ENCODE results near the gene UQCC3. TPM values are rescaled to one million over a fixed set of nuclear protein-coding genes. Genes with fewer than 3 reads are reported as not detected.

UQCC3 gene
- total and polyA plus RNA-seq, 2 of the 13 experiments (the other 11 are each of a cell fraction or from before 2014, with no cell fraction given): 7.7 to 16.0 TPM

DNA sequence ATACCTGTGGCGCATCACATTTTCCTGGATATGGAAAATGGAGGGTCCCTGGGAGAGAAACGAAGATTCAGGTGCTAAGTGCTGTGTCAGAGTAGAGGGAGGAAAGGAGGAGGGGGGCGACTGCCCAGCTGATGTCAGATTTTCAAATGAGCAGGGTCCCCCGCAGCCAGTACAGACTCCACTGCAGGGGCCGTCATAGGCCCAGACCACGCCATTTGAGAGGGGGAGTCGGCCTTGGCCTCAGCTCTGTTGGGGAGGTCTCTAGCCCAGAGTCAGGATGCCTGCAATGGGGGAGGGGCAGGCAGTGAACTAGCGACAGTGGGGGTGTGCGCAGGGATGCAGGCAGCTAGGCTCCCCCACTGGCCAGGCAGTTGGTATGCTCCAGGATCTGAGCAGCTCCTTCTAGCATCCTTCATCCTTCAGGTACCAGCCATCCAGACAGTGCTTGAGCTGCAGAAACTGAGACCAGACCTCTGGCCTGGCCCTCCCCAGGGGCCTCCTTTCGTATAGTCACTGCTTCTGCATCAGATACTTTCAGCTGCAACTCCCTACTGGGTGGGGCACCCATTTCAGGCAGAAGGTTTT is 35.9 kb downstream of the UQCC3 start, which contains the start of the genes BSCL2 and GNG3 (continued):
- TF ChIP-seq ZFP62 (CRISPR knock-in tag; IDR thresholded peaks at IDR 0.05): no peak
- TF ChIP-seq, protein P1, sequence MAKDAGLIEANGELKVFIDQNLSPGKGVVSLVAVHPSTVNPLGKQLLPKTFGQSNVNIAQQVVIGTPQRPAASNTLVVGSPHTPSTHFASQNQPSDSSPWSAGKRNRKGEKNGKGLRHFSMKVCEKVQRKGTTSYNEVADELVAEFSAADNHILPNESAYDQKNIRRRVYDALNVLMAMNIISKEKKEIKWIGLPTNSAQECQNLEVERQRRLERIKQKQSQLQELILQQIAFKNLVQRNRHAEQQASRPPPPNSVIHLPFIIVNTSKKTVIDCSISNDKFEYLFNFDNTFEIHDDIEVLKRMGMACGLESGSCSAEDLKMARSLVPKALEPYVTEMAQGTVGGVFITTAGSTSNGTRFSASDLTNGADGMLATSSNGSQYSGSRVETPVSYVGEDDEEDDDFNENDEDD (CRISPR knock-in tag; IDR thresholded peaks at IDR 0.05; ENCODE audit: borderline replicate concordance): no peak
- TF ChIP-seq FOXA3 (CRISPR knock-in tag; IDR thresholded peaks at IDR 0.05): no peak
- TF ChIP-seq ZNF891 (CRISPR knock-in tag; IDR thresholded peaks at IDR 0.05): no peak

DNA sequence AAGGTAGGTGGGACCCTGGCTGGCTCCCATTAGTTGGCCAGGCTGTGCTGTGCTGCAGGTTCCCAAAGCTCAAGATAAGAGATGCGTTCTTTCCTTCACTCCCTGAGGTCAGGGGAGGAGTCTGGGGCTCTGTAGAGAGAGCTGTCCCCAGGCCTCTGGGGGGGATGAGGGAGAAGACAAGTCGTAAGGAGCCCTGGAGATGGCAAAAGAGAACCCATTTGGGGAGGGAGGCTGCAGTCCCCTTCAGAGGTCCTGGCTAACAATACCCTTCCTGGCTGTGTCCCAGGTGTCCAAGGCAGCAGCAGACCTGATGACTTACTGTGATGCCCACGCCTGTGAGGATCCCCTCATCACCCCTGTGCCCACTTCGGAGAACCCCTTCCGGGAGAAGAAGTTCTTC is 36.9 kb downstream of the UQCC3 start:
- H3K4me2 ChIP-seq (ENCODE audit: low read depth, low read length): no peak overlapping the region
- no peak overlapping the region for H2AFZ ChIP-seq (ENCODE audit: low read length)
- WGBS (ENCODE audit: low lambda C conversion rate): 90% methylated on average over 5 of the region's 5 CpGs
- no peak for TF ChIP-seq HOXA9 (CRISPR knock-in tag; IDR thresholded peaks at IDR 0.05; ENCODE audit: borderline replicate concordance)
- no peak for TF ChIP-seq THAP11 (CRISPR knock-in tag; IDR thresholded peaks at IDR 0.05)
- no peak for TF ChIP-seq BHLHE40 (IDR thresholded peaks at IDR 0.05; ENCODE audit: low read length)
- TF ChIP-seq ZNF232 (CRISPR knock-in tag; IDR thresholded peaks at IDR 0.05; ENCODE audit: borderline replicate concordance): no peak
- no peak for TF ChIP-seq SP140L (CRISPR knock-in tag; IDR thresholded peaks at IDR 0.05; ENCODE audit: borderline replicate concordance)
- no peak for TF ChIP-seq SKI (IDR thresholded peaks at IDR 0.05; ENCODE audit: partially characterized antibody)
- no peak for TF ChIP-seq ATF3 (CRISPR knock-in tag; IDR thresholded peaks at IDR 0.05)
- no peak for TF ChIP-seq MBD4 (IDR thresholded peaks at IDR 0.05; ENCODE audit: borderline replicate concordance, low read length)
- no peak for TF ChIP-seq ZEB1 (IDR thresholded peaks at IDR 0.05; ENCODE audit: insufficient replicate concordance, low read depth)
- no peak for TF ChIP-seq MAFG (CRISPR knock-in tag; IDR thresholded peaks at IDR 0.05)
- no peak for FAIRE-seq
- in situ Hi-C loops (cut with HindIII; ENCODE audit: extremely low pct_ligation_motif_present, low pct_unique_long_range_greater_than_20kb) (loop anchor here (10.0 kb wide), 1 partner anchor 314 kb away; no protein-coding TSS in a partner anchor), intact Hi-C loops (cut with micrococcal nuclease; ENCODE audit: unreplicated experiment) (no loop called here)
- H3K4me1 ChIP-seq (ENCODE audit: insufficient read depth, low read length): peaks cover 18% of the 10 kb centered on the region
- H3K27ac ChIP-seq (ENCODE audit: extremely low read length, insufficient read depth, low read length): no peak overlapping the region
- H3K79me2 ChIP-seq (ENCODE audit: insufficient read depth, low read length): no peaks in the 10 kb centered on the region
- H3K27me3 ChIP-seq (ENCODE audit: control insufficient read depth in 1 of 2, insufficient read depth in 2 of 2, low read length in 2 of 2): no peaks in the 10 kb centered on the region
- no TSS peak for BruUV-seq (replicated peaks)
- no peak for DNase-seq (ENCODE audit: low spot score)
- no peak overlapping the region for H3K4me3 ChIP-seq (replicated peaks in 1 of 3; ENCODE audit: insufficient read depth in 1 of 3, low read depth in 2 of 3, low read length in 3 of 3)
- H3K9me3 ChIP-seq (ENCODE audit: low read length): no peaks in the 10 kb centered on the region
- peaks cover 6% of the 10 kb centered on the region; the same call in 1 of the 2 replicates for H4K20me1 ChIP-seq (ENCODE audit: insufficient read depth, low read length)
- H3K9ac ChIP-seq (ENCODE audit: insufficient read depth, low read depth, low read length): no peak overlapping the region
- H3K36me3 ChIP-seq (replicated peaks in 1 of 2; ENCODE audit: control insufficient read depth in 1 of 2, insufficient read depth in 2 of 2, low read length in 2 of 2): peaks cover 7 to 44% of the 10 kb centered on the region in 2 experiments
- POLR2A ChIA-PET: interaction anchor here (1.4 to 4.3 kb wide), 3 partner anchors 19 to 123 kb away, joined by 4 to 27 read pairs (median 4); partner anchors contain the start of genes HNRNPUL2, STX5 and ZBTB3
- no peak for ATAC-seq
- CTCF ChIA-PET (ENCODE audit: low intra/inter-chr PET ratio, low total read pairs): no interaction called here
